ENCODE results near the gene SHTN1.

GRCh38 chr10:116925056-116925455 lies 79.9 kb downstream of the SHTN1 start:
- TF ChIP-seq, protein P1, sequence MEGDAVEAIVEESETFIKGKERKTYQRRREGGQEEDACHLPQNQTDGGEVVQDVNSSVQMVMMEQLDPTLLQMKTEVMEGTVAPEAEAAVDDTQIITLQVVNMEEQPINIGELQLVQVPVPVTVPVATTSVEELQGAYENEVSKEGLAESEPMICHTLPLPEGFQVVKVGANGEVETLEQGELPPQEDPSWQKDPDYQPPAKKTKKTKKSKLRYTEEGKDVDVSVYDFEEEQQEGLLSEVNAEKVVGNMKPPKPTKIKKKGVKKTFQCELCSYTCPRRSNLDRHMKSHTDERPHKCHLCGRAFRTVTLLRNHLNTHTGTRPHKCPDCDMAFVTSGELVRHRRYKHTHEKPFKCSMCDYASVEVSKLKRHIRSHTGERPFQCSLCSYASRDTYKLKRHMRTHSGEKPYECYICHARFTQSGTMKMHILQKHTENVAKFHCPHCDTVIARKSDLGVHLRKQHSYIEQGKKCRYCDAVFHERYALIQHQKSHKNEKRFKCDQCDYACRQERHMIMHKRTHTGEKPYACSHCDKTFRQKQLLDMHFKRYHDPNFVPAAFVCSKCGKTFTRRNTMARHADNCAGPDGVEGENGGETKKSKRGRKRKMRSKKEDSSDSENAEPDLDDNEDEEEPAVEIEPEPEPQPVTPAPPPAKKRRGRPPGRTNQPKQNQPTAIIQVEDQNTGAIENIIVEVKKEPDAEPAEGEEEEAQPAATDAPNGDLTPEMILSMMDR (conservative IDR thresholded peaks at IDR 0.05 in 1 of 2, IDR thresholded peaks at IDR 0.05 in 1 of 2; ENCODE audit: low read depth in 1 of 2, low read length in 2 of 2) = no peak
- TF ChIP-seq EZH2 (IDR thresholded peaks at IDR 0.05; ENCODE audit: low read length, missing control alignments) = no peak

Measured in fibroblast of lung (primary cell).